ENCODE results near the gene TOMT. TPM values are rescaled to one million over a fixed set of nuclear protein-coding genes. Genes with fewer than 3 reads are reported as not detected.
"Not testable (repeated sequence)": the region's sequence is repeated elsewhere in the genome, so short reads cannot be mapped to it uniquely, and the experiment has no call there.

The TOMT gene
- total RNA-seq, 1 donor from 2014 or later, result 0.43 TPM

DNA sequence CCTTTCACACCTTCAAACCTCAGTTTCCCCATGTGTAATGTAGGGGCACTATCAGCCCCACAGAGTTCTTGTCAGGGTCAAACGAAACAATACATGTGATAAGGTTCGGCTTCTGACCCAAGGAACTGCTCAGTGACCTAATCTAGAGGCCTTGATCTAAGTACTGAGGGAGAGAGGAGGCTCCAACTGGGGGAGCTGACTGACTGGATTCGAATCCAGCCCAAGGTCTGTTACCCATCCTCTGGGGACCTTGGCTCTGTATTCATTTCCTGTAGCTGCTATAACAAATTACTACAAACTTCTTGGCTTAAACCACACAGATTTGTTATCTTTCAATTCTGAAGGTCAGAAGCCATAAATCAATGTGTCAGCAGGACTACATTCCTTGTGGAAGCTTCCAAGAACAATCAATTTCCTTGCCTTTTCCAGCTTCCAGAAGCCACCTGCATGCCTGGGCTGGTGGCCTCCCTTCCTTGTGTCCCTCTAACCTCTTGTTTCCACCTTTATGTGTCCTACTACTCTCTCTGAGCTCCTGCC lies 17.5 kb downstream of the TOMT start:
- no peak for ATAC-seq
- no peak for DNase-seq (ENCODE audit: low spot score)

DNA sequence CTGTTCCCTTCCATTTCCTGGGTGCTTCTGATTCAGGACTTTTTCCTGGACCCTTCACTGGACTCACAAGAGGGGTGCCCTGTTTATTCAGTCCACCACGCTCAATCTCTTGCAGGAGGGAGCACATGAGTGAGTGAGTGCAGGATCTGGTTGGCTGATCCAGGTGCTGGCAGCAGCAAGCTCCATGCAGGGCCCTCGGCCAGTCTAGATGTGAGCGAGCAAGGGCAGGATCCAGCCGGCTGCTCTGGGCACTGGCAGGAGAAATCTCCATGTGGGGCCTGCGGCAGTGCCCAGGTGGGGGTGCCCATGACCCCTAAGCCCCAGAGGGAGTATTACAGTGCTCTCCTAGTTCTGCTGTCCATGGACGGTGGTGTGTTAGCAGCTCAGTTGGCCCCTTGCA lies 18.3 kb downstream of the TOMT start:
- DNase-seq (ENCODE audit: low spot score), result no peak
- no peak for ATAC-seq

DNA sequence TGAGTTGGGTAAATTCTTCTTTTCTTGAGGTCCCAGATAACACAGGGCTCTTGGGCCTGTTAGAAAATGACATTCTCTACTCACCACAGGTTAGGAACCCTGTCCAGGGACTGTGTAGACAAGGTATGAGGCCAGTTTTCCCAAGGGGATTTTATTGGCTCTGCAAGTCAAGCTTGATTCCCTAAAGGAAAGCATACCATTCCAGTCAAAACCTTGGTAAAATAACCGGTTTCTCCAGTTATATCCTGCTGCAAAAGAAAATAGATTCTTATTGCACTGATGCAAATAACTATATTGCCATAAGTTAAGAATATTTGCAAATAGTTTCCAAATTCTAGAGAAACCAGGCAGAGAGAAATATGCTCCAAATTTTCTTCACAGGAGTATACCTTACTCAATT lies 20.2 kb downstream of the TOMT start:
- ATAC-seq (no peak), DNase-seq (ENCODE audit: low spot score) (no peak)

DNA sequence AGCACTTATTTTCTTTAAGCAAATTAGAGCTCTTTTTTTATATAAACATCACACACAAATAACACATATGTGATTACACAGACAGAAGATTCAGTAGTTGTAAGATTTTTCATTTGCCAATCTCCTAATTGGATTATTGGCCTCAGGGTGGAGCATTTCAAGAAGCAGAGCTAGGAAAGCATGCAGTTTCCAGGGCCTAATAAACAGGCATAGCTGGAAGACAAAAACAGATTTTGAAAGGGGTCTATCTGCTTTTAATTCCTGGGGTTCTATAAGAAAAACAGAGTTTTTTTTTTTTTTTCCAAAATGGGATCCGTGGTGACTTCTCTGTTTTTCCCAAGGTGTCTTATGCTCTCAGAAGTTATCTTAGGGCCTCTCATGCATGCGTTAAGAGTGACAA lies 22.2 kb downstream of the TOMT start:
- ATAC-seq, result no peak

DNA sequence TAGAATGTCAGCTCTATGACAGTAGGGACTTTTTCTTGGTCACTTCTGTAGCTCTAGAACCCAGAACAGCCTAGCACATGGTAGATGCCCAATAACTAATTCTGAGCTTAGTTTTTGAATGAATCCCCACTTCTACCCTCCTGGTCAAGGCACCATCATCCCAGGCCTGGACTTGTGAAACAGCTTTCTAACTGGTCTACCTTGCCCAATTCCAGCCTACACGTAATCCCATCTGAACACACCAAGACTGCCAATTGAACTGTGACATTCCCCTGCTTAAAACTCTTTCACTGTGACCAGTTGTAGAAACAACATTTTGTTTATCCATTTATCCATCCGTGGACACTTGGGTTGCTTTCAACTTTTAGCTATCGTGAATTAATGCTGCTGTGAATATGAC lies 23.7 kb downstream of the TOMT start:
- ATAC-seq (no peak), DNase-seq (ENCODE audit: low spot score) (no peak)

More for the DNA sequence above, 22.2 kb downstream of the TOMT start:
- DNase-seq (ENCODE audit: low spot score), result no peak

DNA sequence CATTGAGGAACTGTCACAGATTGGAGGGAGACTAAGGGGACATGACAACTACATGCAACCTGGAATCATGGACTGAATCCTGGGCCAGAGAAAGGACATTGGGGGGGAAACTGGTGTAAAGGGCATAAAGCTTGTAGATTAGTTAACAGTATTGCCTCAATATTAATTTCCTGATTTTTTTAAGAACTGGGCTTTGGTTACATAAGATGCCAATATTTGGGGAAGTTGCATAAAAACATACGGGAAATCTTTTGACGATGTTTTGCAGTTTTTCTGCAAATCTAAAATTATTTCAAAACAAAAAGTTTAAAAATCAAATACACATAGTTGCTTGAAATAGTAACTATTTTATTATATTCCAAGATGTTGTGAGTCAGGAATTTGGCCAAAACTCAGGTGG lies 26.9 kb downstream of the TOMT start:
- no peak for ATAC-seq

DNA sequence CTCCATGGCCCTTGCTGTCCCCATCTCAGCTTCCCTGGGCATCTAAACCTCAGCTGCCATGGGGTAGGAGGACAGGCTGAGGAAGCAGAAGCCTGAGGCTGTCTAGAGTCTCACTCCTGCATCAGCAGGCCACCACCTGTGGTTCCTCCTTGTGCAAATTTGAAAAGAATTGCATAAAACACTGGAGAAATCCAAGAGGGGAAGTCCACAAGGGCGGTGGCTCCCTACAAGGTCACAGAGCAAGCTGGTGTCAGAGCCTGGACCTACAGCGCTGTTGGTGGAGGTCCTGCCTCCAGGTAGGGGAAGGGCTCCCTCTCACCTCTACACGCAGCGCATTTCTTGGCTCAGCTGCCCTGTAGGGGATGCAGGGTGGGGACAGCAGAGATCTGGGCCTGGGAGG lies 29.7 kb downstream of the TOMT start, which contains the start of gene FOLR3:
Gene FOLR3, plus strand, starts transcription at position 253 of the 400 bp plus-strand sequence. CDS start 228 bp downstream, outside the sequence.
- ATAC-seq; DNase-seq (ENCODE audit: low spot score): not testable (repeated sequence)

More for the DNA sequence above, 26.9 kb downstream of the TOMT start:
- no peak for DNase-seq (ENCODE audit: low spot score)

DNA sequence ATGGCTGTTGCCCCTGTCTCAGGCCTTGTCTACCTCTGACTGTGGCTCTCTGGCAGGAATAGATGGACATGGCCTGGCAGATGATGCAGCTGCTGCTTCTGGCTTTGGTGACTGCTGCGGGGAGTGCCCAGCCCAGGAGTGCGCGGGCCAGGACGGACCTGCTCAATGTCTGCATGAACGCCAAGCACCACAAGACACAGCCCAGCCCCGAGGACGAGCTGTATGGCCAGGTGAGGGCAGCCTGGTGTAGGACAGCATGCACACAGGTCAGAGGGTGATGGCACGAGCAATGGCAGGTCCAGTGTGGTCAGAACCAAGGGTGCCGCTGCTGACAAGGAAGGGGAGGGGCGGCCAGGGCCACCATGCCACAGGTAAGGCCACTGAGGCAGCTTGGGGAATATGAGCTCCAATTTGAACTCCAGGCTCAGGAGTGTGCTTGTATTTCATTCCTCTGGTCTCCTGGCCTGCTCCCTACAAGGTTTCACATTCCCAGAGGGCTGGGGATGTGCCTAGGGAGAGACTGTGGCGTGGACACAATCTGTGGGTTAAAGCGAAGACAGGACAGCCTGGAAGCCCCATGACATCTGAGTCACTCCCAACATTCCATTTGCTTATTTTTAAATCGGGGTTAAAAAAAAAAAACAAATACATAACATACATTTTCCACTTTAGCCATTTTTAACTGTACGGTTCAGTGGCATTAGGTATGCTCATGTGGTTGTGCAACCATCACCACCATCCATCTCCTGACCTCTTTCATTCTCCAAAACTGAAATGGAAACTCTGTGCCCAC lies 30.4 kb downstream of the TOMT start:
- ATAC-seq (no peak), DNase-seq (ENCODE audit: low spot score) (no peak)

DNA sequence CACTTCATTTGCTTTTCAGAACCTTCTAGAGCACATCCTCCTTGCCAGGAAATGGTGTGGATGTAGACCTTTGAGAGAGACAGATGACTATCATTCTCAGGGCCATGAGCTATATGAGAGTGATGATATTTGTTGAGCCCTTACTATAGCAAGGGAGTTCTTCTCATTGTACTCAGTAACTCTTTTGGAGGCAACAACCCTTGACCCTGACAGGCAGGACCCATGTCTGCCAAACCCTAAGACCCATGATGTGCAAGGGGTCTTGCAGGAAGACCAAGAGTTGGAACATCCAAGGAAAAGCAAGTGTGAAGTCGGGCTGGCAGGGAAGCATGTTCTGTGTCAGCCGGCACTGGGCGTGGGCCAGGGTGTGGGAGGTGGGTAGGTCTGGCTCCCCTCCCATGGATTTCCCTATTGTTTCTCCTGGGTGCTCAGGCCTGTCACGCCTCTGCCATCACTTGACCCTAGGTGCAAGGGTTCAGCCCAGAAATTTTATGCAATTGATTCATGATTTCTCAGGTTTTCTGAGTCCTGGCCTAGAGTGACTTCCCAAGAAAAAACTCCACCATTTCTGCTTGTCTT lies 31.0 kb downstream of the TOMT start:
- ATAC-seq (no peak), DNase-seq (ENCODE audit: low spot score) (no peak)

DNA sequence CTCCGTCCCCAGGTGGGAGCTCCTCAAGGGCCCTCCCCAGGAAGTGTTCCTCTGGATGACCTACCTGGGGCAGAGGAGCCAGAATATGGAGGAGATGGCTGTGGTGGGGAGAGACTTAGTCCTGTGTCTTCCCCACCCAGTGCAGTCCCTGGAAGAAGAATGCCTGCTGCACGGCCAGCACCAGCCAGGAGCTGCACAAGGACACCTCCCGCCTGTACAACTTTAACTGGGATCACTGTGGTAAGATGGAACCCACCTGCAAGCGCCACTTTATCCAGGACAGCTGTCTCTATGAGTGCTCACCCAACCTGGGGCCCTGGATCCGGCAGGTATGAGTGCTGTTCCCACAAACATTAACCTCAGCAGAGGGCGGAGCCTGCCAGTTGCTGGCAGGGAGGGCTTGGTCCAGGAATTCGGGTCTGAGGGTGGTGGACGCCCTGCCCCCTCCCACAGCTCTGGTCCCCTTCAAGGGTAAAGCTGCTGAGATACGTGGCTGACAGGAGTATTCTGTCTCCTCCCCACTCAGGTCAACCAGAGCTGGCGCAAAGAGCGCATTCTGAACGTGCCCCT lies 33.2 kb downstream of the TOMT start:
- no peak for DNase-seq (ENCODE audit: low spot score)
- ATAC-seq, result no peak

DNA sequence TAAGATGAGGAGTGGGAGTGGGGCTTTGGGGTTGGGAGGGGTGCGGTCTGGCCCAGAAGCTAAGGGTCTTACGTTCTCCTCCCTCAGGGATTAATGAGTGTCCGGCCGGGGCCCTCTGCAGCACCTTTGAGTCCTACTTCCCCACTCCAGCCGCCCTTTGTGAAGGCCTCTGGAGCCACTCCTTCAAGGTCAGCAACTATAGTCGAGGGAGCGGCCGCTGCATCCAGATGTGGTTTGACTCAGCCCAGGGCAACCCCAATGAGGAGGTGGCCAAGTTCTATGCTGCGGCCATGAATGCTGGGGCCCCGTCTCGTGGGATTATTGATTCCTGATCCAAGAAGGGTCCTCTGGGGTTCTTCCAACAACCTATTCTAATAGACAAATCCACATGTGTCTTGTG lies 33.8 kb downstream of the TOMT start:
- no peak for DNase-seq (ENCODE audit: low spot score)
- ATAC-seq, result no peak

DNA sequence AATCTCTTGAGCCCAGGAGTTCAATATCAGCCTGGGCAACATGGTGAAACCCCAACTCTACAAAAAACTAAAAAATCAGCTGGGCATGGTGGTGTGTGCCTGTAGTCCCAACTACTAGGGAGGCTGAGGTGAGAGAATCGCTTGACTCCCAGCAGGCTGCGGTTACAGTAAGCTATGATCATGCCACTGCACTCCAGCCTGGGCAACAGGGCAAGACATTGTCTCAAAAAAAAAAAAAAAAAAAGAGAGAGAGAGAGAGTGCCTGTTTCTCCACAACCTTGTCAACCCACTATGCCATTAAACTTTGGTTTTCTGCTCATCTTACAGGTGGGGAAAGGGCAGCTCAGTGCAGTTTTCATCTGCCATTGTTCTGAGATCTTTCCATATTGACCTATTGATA lies 34.9 kb downstream of the TOMT start:
- ATAC-seq (no peak), DNase-seq (ENCODE audit: low spot score) (no peak)

DNA sequence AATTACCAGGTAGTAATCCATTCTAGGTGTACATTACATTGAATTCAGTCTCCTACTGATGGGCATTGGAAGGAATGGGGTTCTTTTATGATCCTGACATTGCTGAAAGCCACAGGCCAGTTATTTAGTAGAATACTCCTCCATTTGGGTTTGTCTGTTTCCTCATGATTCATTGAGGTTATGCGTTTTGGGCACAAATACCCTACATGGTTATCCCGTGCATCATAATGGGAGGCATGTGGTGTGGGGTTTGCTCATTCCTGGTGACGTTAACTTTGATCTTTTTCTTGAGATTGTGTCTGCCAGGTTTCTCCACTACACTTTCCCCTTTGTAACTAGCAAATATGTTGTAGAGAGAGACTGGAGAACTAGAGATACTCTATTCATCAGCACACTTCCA lies 35.3 kb downstream of the TOMT start:
- ATAC-seq (no peak), DNase-seq (ENCODE audit: low spot score) (no peak)

DNA sequence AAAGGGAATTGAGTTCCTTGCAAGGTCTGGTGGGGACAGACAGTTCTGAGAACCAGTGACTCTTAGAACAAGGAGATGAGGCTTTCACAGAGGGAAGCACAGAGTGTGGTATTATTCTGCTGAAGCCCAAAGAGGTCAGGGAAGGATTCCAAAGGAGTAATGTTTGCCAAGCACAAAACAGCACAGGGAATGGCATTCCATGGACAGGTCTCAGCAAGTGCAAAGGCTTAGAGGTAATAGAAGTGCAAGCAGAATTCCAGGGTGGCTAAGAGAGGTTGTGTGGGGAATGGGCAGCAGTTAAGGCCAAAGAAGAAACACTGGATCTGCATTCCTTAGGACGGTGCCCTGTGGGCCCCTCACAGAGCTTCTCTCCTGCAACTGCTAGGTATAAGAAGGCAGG lies 36.4 kb downstream of the TOMT start:
- not testable (repeated sequence) for ATAC-seq; DNase-seq (ENCODE audit: low spot score)

DNA sequence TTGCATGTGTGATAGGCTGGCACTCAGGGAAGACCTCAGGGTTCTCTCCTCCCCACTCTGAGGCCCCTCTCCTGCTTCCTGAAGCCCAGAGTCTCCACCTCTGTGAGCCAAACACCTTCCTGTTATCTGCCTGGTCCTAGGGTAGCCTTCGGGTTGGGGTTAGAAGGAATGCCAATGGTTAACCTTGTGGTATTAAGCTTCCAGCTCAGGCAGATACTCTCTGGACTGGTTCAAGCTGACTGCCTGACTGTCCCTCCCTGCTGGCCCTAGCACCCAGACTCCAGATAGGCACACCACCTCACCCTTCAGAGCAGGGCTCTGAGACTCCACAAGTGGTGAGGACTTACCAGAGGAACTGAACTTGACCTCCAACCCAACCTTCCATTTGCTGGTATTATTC lies 36.8 kb downstream of the TOMT start:
- ATAC-seq; DNase-seq (ENCODE audit: low spot score): not testable (repeated sequence)

DNA sequence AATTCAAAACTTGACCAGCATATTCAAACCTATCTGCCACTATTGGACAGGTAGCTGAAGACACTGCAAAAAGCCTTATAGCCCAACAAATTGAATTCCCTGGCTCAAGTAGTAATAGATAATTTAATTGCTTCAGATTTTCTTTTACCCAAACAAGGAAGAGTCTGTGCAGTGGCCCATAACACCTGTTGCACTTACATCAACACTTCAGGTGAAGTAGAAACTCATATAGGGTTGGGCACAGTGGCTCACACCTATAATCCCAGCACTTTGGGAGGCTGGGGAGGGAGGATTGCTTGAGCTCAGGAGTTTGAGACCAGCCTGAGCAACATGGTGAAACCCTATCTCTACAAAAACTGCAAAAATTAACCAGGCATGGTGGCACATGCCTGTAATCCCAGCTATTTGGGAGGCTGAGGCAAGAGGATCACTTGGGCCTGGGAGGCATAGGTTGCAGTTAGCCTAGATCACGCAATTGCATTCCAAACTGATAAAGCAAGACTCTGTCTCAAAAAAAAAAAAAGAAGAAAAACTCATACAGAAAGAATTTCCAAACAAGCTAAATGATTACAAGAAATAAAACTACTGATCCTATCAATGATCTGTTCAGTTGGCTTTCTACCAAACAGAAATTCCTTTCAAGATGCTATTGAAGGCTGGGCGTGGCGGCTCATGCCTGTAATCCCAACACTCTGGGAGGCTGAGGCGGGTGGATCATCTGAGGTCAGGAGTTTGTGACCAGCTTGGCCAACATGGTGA lies 39.3 kb downstream of the TOMT start:
- DNase-seq (ENCODE audit: low spot score) (no peak), ATAC-seq (no peak)

DNA sequence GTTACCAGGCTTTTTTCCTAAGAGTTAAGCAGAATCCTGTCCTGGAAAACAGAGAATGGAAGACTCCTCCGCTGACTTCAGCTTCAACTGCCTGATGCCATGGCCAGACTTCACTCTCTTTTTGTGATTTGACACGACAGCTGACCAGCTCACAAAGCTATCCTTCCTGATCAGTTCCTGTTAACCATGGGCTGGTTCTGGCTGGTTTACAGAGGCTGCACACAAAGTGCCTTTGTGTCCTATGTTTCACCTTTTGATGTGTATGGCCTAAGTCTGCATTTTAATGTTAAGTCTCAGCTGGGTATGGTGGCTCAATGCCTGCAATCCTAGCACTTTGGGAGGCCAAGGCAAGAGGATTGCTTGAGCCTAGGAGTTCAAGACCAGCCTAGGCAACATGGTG lies 40.9 kb downstream of the TOMT start:
- no peak for DNase-seq (ENCODE audit: low spot score)
- ATAC-seq, result no peak

DNA sequence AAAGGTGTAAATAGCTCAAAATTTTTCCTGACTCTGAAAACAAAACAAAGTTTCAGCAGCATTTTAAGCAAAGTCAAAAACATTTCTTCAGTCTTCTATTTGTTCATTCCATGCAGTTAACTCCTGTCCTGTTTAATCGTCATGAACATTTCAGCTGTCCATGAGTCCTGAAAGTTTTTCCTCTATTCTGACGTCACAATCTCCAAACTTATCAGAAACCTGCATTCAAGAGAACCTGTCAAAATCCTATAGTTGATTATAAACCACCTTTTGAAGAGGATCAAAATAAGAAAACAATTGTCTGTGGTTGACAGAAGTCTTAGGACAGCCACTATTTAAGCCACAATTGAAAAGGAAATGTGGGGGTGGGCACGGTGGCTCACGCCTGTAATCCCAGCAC lies 45.2 kb downstream of the TOMT start:
- no peak for ATAC-seq
- no peak for DNase-seq (ENCODE audit: low spot score)

DNA sequence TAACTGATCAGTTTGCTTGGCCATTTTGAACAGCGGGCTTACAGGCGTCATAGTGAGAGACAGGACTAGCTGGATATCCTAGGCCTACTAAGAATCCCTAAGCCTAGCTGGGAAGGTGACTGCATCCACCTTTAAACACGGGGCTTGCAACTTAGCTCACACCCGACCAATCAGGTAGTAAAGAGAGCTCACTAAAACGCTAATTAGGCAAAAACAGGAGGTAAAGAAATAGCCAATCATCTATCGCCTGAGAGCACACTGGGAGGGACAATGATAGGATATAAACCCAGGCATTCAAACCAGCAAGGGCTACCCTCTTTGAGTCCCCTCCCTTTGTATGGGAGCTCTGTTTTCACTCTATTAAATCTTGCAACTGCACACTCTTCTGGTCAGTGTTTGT lies 48.1 kb downstream of the TOMT start:
- ATAC-seq; DNase-seq (ENCODE audit: low spot score): not testable (repeated sequence)

DNA sequence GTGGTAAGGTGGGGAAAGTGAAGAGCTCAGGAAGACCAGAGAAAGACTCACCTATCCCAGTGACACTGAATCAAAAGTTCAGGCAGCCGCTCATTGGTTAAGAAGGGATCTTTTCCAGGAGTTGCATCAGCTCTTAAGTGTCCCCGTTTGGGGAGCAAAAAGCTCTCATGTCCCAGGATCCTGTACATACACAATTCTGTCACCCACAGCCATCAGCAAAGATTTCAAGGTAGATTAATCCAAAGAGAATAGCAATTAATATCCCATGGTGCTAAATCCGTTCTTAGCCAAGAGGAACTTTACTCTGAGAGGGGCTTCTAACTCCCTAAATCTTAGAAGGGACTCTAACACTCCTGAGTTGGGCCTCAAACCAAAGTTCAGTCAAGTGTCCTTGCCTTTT lies 49.1 kb downstream of the TOMT start:
- DNase-seq (ENCODE audit: low spot score) (no peak), ATAC-seq (no peak)

DNA sequence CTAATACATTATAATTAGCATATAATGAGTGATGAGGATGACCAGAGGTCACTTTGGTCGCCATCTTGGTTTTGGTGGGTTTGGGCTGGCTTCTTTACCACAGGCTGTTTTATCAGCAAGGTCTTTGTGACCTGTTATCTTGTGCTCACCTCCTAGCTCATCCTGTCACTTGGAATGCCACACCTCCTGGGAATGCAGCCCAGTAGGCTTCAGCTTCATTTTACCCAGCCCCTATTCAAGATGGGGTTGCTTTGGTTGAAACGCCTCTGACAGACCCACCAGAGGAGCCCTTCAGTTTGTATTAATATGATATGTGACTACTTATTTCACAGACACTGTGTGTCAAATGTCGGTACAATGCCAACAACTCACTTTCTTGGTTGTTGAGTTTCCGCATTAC lies 50.0 kb downstream of the TOMT start:
- no peak for DNase-seq (ENCODE audit: low spot score)
- ATAC-seq, result no peak

Measured in left lobe of liver (tissue), 2 donors.